Measurements from ENCODE around the gene TDRD9.

The TDRD9 gene

GRCh38 chr14:104086661-104087461 is 158.6 kb downstream of the TDRD9 start:
- no peak overlapping the region for H3K4me3 ChIP-seq (ENCODE audit: low read depth, low read length)
- no peaks in the 10 kb centered on the region for H3K36me3 ChIP-seq (replicated peaks)
- H3K27ac ChIP-seq = no peak overlapping the region
- in situ Hi-C loops (cut with HindIII; ENCODE audit: low pct_ligation_motif_present, low sequenced_read_pairs) = no loop called here
- DNase-seq = no peak
- peaks cover 5% of the 10 kb centered on the region for H3K27me3 ChIP-seq (replicated peaks)
- no peak for TF ChIP-seq CTCF (IDR thresholded peaks at IDR 0.05; ENCODE audit: low read depth, low read length, missing control alignments)

GRCh38 chr14:104087505-104087904 is 159.2 kb downstream of the TDRD9 start:
- in situ Hi-C loops (cut with HindIII; ENCODE audit: low pct_ligation_motif_present, low sequenced_read_pairs) = no loop called here
- Histone ChIP-seq H3K27me3 (replicated peaks) (peaks cover 5% of the 10 kb centered on the region), H3K36me3 (replicated peaks) (no peaks in the 10 kb centered on the region), H3K27ac (no peak overlapping the region), H3K4me3 (ENCODE audit: low read depth, low read length) (no peak overlapping the region)
- DNase-seq = no peak
- no peak for TF ChIP-seq CTCF (IDR thresholded peaks at IDR 0.05; ENCODE audit: low read depth, low read length, missing control alignments)

- H3K27ac ChIP-seq = no peak overlapping the region
- TF ChIP-seq CTCF (IDR thresholded peaks at IDR 0.05; ENCODE audit: low read depth, low read length, missing control alignments) = no peak
- no peak for DNase-seq
- peaks cover 5% of the 10 kb centered on the region for H3K27me3 ChIP-seq (replicated peaks)
- H3K36me3 ChIP-seq (replicated peaks) = no peaks in the 10 kb centered on the region
- in situ Hi-C loops (cut with HindIII; ENCODE audit: low pct_ligation_motif_present, low sequenced_read_pairs) = no loop called here
- no peak overlapping the region for H3K4me3 ChIP-seq (ENCODE audit: low read depth, low read length)
Observed at GRCh38 chr14:104087981-104088850, 160.0 kb downstream of the TDRD9 start.

- Histone ChIP-seq H3K36me3 (replicated peaks) (no peaks in the 10 kb centered on the region), H3K27ac (no peak overlapping the region), H3K4me3 (ENCODE audit: low read depth, low read length) (no peak overlapping the region), H3K27me3 (replicated peaks) (no peaks in the 10 kb centered on the region)
- no peak for TF ChIP-seq CTCF (IDR thresholded peaks at IDR 0.05; ENCODE audit: low read depth, low read length, missing control alignments)
- in situ Hi-C loops (cut with HindIII; ENCODE audit: low pct_ligation_motif_present, low sequenced_read_pairs) = no loop called here
- DNase-seq = no peak
Observed at GRCh38 chr14:104090071-104090748, 162.0 kb downstream of the TDRD9 start.

- H3K27me3 ChIP-seq (replicated peaks) = no peaks in the 10 kb centered on the region
Observed at GRCh38 chr14:104091061-104091926, 163.0 kb downstream of the TDRD9 start.

More at GRCh38 chr14:104091061-104091926, 163.0 kb downstream of the TDRD9 start:
- Histone ChIP-seq H3K4me3 (ENCODE audit: low read depth, low read length) (no peak overlapping the region), H3K36me3 (replicated peaks) (no peaks in the 10 kb centered on the region), H3K27ac (no peak overlapping the region)
- no peak for TF ChIP-seq CTCF (IDR thresholded peaks at IDR 0.05; ENCODE audit: low read depth, low read length, missing control alignments)
- in situ Hi-C loops (cut with HindIII; ENCODE audit: low pct_ligation_motif_present, low sequenced_read_pairs) = no loop called here
- no peak for DNase-seq

Data from brain microvascular endothelial cell (primary cell).